ENCODE measurements around the gene ZBTB39.
"Not testable (repeated sequence)": the region's sequence is repeated elsewhere in the genome, so short reads cannot be mapped to it uniquely, and the experiment has no call there.

ZBTB39 gene

DNA sequence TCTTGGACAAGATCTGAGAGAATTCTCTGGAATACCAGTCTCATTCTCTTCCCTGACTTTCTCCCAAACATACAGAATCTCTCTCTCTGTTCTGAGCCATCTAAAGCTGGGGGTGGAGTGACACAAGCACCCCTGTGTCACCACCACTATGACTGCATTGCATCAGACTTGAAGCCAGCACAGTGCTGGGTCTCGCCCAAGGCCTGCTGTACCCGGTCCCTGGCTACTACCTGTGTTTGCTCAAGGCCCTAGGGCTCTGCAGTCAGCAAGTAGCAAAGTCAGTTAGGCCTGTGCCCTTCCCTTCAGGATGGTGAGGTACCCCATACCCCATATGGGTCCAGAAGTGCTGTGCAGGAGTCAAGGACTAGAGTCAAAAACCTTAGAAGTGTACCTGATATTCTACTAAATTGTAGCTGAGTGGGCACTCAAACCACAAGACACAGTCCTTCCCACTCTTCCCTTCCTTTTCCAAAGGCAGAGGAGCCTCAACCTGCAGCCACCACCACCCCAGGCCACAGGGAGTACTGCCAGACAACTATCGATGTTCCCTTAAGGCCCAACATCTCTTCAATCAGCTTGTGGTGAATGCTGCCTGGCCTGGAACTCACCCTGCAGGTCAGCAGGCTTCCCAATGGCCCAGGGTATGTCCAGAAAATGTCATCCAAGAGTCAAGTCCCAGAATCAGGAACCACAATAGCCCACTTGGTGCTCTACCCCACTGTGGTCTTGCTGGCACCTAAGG, 27.8 kb downstream of the ZBTB39 start:
- DNase-seq: no peak

DNA sequence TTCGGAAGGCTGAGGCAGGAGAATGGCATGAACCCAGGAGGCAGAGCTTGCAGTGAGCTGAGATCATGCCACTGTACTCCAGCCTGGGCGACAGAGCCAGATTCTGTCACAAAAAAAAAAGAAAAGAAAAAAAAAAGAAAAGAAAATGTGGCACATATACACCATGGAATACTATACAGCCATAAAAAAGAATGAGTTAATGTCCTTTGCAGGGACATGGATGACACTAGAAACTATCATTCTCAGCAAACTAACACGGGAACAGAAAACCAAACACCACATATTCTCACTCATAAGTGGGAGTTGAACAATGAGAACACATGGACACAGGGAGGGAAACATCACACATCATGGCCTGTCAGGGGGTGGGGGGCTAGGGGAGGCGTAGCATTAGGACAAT, 29.0 kb downstream of the ZBTB39 start:
- DNase-seq: not testable (repeated sequence)

DNA sequence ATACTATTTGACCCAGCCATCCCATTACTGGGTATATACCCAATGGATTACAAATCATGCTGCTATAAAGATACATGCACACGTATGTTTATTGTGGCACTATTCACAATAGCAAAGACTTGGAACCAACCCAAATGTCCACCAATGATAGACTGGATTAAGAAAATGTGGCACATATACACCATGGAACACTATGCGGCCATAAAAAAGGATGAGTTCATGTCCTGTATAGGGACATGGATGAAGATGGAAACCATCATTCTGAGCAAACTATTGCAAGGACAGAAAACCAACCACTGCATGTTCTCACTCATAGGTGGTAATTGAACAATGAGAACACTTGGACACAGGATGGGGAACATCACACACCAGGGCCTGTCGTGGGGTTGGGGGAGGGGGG, 32.1 kb downstream of the ZBTB39 start:
- DNase-seq: not testable (repeated sequence)

DNA sequence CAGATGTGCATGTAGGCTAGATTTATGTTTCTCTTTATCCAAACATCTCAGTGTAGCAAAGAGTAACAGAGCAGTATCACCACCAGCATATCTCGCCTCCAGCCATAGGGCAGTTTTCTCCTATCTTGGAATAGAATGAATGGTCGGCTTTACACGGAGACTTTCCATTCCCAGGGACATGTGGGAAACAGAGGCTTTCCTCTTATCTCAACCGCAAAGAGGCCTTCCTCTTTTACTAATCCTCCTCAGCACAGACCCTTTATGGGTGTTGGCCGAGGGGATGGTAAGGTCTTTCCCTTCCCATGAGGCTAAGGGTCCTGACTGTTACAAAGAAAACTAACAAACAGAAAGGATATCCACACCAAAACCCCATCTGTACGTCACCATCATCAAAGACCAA, 37.4 kb downstream of the ZBTB39 start:
- DNase-seq: not testable (repeated sequence)

DNA sequence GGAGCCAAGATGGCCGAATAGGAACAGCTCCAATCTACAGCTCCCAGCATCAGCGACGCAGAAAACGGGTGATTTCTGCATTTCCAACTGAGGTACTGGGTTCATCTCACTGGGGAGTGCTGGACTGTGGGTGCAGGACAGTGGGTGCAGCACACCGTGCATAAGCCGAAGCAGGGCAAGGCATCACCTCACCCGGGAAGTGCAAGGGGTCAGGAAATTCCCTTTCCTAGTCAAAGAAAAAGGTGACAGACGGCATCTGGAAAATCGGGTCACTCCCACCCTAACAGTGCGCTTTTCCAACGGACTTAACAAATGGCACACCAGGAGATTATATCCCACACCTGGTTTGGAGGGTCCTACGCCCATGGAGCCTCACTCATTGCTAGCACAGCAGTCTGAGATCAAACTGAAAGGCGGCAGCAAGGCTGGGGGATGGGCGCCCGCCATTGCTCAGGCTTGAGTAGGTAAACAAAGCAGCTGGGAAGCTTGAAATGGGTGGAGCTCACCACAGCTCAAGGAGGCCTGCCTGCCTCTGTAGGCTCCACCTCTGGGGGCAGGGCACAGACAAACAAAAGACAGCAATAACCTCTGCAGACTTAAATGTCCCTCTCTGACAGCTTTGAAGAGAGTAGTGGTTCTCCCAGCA, 40.2 kb downstream of the ZBTB39 start:
- not testable (repeated sequence) for DNase-seq

DNA sequence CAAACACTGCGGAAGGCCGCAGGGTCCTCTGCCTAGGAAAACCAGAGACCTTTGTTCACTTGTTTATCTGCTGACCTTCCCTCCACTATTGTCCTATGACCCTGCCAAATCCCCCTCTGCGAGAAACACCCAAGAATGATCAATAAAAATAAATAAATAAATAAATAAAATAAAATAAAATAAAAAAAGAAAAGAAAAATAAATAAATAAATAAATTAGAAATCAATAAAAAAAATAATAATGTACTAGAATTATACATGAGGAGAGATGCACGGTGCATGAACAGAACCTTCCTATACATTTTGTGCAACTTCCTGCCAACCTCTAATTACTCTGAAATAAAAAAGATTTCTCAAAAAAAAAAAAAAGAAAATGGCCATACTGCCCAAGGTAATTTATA, 41.2 kb downstream of the ZBTB39 start:
- not testable (repeated sequence) for DNase-seq

DNA sequence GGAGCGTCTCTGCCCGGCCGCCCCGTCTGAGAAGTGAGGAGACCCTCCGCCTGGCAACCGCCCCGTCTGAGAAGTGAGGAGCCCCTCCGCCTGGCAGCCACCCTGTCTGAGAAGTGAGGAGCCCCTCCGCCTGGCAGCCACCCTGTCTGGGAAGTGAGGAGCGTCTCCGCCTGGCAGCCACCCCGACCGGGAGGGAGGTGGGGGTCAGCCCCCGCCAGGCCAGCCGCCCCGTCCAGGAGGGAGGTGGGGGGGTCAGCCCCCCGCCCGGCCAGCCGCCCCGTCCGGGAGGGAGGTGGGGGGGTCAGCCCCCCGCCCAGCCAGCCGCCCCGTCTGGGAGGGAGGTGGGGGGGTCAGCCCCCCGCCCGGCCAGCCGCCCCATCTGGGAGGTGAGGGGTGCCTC, 42.8 kb downstream of the ZBTB39 start:
- DNase-seq: not testable (repeated sequence)

DNA sequence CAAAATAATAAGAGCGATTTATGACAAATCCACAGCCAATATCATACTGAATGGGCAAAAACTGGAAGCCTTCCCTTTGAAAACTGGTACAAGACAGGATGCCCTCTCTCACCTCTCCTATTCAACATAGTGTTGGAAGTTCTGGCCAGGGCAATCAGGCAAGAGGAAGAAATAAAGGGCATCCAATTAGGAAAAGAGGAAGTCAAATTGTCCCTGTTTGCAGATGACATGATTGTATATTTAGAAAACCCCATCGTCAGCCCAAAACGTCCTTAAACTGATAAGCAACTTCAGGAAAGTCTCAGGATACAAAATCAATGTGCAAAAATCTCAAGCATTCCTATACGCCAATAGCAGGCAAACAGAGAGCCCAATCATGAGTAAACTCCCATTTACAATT, 44.1 kb downstream of the ZBTB39 start:
- not testable (repeated sequence) for DNase-seq

DNA sequence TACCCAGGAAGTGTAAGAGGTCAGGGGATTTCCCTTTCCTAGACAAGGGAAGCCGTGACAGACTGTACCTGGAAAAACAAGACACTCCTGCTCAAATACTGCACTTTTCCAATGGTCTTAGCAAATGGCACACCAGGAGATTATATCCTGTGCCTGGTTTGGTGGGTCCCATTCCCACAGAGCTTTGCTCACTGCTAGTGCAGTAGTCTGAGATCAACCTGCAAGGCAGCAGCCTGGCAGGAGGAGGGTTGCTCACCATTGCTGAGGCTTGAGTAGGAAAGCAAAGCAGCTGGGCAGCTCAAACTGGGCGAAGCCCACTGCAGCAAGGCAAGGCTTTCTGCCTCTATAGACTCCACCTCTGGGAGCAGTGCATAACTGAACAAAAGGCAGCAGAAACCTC, 47.9 kb downstream of the ZBTB39 start:
- no peak for DNase-seq

DNA sequence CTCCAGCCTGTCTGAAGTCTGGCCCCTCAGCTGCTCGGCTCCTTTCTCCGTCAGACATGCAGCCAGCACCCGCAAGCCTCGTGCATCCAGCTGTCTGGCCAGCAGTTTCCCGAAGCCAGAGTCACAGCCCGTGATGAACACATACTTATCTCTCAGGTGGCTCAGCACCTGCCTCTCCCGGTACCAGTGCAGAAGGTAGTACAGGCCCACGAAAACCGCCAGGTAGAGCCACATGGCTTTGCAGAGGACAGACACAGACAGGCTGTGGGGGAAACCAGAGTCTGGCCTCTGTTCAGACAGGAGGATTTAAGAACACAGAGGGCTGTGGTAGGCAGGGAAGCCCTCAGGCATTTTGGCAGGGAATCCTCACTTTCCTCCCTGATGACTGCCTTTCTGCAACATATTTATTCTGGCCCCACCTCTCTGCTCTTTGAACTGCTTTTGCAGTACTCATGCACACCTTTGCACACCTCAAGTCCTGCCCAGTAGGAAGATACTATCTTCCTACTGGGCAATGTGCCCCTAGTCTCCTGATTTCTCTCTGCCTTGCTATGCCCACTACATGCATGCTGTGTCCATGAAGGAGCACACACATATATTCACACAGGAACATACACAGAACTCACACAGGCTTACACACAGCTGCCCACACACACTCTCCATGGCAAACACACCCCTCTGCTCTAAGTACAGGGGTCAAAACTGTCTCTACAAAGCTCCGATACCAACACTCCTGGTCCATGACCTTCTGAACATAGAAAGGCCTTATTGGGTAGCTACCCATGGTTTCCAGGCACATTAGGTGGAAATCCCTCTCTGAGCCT, 48.9 kb downstream of the ZBTB39 start, which contains the start of gene RDH16:
RDH16 (minus strand) TSS at position 380 of the 824 bp plus-strand sequence; CDS start at position 234, 146 bp downstream.
- DNase-seq: no peak

DNA sequence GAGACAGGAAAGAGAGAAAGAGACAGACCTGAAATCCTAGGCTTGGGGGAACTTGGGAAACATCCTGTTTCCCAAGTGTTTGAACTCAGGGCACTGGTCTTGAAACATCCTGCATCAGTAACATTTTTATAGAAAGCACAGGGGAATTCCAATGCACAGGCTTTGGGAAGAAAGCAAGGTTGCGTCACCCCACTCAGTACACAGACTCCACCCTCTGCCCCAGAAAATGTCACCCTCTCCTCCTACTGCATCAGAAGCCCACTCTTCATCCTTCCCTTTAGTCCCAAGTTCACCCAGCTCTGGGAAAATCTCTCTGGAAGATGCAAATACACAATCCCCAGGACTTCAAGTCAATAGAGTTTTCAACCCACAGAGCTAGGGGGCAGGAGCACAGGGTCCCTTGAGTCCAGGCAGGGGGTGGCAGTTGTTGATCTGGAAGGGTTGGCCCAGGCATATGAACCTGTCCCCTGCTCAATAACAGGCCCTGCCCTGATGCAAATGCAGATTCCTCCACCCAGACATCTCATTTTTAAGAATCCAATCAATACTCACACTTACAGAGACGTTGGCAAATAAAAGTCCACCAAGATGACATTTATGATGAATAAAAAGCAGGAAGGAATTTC, 50.6 kb downstream of the ZBTB39 start:
- no peak for DNase-seq

DNA sequence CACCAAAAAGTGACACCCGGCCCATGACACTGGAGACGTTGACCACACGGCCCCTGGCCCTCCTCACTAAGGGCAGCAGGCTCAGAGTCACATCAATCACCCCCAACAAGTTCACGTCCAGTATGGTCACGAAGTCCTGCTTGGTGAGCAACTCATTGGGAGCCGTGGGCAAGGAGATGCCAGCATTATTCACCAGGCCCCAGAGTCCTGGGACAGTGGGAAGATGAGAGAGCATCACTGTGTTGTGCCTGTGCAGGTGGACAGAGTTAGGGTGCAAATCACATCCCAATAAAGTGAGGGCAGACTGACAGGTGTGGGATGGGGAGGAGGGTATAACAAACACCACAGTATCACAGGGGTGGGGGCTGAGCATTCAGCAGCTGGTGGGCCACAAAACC, 51.4 kb downstream of the ZBTB39 start:
- no peak for DNase-seq

DNA sequence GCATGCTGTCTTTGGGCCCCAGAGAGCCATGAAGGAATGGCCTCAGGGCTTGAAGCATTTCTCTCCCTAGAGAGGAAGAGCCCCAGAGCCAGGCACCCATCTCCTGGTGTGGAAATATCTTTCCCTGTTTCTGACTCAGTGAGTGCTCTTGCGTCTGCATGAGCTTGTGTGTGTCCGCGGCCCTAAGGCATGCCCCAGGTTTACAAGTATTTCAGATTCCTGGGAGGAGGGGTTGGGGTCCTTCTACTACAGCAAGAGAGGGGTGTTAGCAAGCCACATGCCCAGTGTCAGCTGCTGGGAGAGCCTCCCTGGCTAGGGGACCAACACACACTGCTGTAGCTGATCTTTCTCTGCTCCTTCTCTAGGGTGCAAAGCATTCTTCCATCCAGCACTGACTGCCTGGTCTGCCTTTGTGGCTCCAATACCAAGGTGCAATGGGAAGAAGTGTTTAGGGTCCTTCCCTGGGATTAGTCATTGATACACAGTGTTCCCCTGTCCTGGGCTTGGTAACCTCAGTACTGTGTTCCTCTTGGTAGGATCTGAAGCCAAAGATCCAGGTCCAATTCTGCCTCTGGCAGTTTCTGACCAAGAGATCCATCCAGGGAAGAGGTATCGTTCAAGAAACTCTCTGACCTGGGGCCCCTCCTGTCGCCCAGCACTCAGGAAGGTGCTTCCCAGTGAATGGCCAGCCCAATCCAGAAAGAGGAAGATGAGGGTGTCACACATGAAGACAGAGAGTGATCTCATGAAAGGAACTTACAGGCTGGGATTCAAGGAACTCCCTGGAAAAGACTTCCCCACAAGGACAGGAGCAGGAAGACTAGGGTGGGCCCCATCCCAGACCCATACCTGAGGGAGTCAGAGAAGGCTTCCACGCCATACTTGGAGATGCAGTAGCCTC, 52.0 kb downstream of the ZBTB39 start:
- no peak for DNase-seq

DNA sequence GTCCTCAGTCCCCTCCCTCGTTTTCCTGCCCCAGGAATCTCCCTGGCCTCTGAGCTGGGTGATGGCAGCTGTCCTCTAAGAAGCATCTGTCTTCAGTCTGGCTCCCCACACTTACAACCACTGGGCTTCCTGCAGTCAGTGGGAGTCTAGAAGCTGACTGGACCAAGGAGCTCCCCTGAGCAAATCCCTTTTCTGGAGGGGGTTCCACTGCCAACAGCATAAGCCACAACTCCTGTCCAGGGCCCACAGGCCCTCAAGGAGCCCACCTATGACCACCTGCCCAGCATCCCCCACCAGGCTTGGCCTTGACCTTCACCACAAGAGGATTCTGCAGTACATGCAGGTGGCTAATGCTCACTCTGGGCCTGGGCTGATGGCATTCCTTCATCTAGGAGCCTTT, 53.0 kb downstream of the ZBTB39 start:
- no peak for DNase-seq

DNA sequence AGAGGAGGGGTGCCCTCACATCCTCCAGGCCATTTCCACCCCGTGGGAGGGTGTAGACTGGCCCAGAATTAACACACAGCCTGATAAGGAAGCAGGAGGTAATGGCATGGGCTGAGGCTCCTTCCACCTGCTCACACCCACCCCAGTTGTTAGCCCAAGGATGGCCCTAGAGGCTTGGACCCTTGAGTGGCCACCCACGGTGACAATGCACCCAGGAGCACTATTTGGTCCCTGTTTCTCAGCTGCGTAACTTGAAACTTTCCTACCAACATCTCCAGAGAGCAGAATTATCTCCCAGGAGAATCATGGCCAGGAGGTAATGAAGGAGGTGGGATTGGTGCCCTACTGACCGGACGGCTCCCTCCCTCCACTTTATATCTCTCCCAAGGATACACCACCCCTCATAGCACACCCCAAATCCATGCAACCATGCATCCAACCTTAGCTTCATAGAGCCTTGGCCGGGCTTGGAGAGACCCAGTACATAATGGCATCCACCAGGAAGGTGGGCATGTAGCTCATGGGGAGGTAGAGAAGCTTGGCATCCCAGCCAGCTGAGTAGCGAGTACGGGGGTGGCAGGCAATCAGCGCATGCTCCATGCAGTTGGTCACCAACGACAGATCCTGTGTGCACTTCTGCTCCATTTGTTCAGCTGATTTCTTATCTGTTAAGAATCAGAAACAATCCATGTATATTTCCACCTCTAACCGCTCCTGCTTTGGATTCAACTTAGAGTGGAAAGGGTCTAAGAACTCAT, 54.6 kb downstream of the ZBTB39 start:
- DNase-seq: no peak

DNA sequence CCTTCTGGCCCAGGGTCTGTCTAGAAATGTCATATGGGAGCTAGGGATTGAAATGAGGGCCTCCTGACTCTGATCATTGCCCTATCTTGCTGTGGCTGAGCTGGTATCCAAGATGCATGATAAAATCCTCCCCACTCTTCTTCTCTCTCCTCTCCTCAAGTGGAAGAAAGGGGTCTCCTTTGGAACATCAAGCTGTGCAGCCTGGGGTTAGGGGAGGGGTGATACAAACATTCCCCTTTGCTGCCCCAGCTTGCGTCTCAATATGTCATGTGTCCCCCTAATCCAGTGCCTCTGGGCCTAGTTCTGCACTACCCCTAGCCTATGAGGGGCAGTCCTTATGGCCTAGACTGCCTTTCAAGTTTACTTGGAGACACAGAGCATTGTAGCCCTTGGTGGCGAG, 57.5 kb downstream of the ZBTB39 start:
- DNase-seq: no peak

Measured in CD4-positive, alpha-beta T cell treated with Interleukin-1 beta for 1 hour (primary cell).